Endothelial cell of umbilical vein (primary cell): ENCODE measurements around the gene SAMD4B. TPM values are rescaled to one million over a fixed set of nuclear protein-coding genes. Genes with fewer than 3 reads are reported as not detected.

ENCODE experiments used
- BruUV-seq: library from RNA; stranded (reverse); fragments of 400-500 nt; replicated peaks from 2 replicates; lab custom pipeline; 2021; lab: Mats Ljungman, UMichigan
- CTCF ChIA-PET: fragments of 300-600, 350-600 bp; sonication (Branson Sonifier 250); formaldehyde crosslinking; loops from one replicate; lab custom pipeline; 2021; ENCODE audit warnings: antibody characterized with exemption, inconsistent platforms; lab: Charles Lee
- POLR2A ChIA-PET: fragments of 300-600, 350-600 bp; sonication (Branson Sonifier 250); formaldehyde crosslinking; loops from one replicate; lab custom pipeline; 2021; ENCODE audit warnings: antibody characterized with exemption, inconsistent platforms; lab: Charles Lee
- DNase-seq: peaks from one replicate; pipeline ENCODE4 v3.0.0-alpha.2; 2011; ENCODE audit warnings: low read depth, low spot score
- FAIRE-seq: peaks from 2 replicates; lab custom pipeline; 2011; peaks lifted over from hg19 to GRCh38; lab: Jason Lieb, UNC
- H2AFZ ChIP-seq: 2 replicates; pipeline ENCODE4 v1.6.0; 2012; ENCODE audit warnings: low read depth, low read length, control low read depth, inconsistent platforms
- H3K27ac ChIP-seq: 2 replicates; pipeline ENCODE4 v1.5.1; 2011; ENCODE audit warnings: low read depth, mild to moderate bottlenecking, control low read depth, low read length, moderate library complexity; ENCODE audit not compliant: insufficient read depth
- H3K27me3 ChIP-seq, 2 experiments: 2 replicates each; pipeline versions ENCODE4 v1.6.0 to v1.6.1; 2011; ENCODE audit warnings: low read length in 2 of 2, mixed read lengths in 1 of 2; ENCODE audit not compliant: control insufficient read depth in 2 of 2, insufficient read depth in 2 of 2
- H3K36me3 ChIP-seq, 2 experiments: 2 replicates in 1 of 2; 3 replicates in 1 of 2; pipeline ENCODE4 v1.5.1; 2011; ENCODE audit warnings: low read length in 2 of 2, mild to moderate bottlenecking in 1 of 2, moderate library complexity in 1 of 2; ENCODE audit not compliant: control insufficient read depth in 2 of 2, insufficient read depth in 2 of 2; ENCODE audit errors: extremely low read depth in 1 of 2
- H3K4me1 ChIP-seq: 3 replicates; pipeline ENCODE4 v1.5.1; 2011; ENCODE audit warnings: mild to moderate bottlenecking, low read length; ENCODE audit not compliant: control insufficient read depth, insufficient read depth; ENCODE audit errors: extremely low read depth
- H3K4me2 ChIP-seq: 2 replicates; pipeline ENCODE4 v1.6.1; 2011; ENCODE audit warnings: low read length, control low read depth, mixed read lengths; ENCODE audit not compliant: insufficient read depth
- H3K4me3 ChIP-seq, 3 experiments: fragments of 200-600 bp in 1 of 3; sonication (generic), shearing (Covaris generic) in 1 of 3; replicated peaks in 1 of 3; 2 replicates each; pipeline ENCODE4 v1.5.1; 2011 to 2016; ENCODE audit warnings: control low read depth in 3 of 3, low read length in 3 of 3, mild to moderate bottlenecking in 2 of 3, inconsistent platforms in 1 of 3, low read depth in 1 of 3, moderate library complexity in 1 of 3; ENCODE audit not compliant: insufficient read depth in 1 of 3
- H3K79me2 ChIP-seq: 2 replicates; pipeline ENCODE4 v1.6.0; 2012; ENCODE audit warnings: low read length, inconsistent platforms; ENCODE audit not compliant: control insufficient read depth, insufficient read depth
- H3K9ac ChIP-seq: replicated peaks from 2 replicates; pipeline ENCODE3; 2011; ENCODE audit warnings: low read length, control low read depth; ENCODE audit not compliant: insufficient read depth; ENCODE audit errors: extremely low read depth
- H3K9me1 ChIP-seq: replicated peaks from 3 replicates; pipeline ENCODE4 v1.6.0; 2011; ENCODE audit warnings: mild to moderate bottlenecking, low read length; ENCODE audit not compliant: control insufficient read depth, insufficient read depth; ENCODE audit errors: extremely low read depth
- H3K9me3 ChIP-seq: replicated peaks from 2 replicates; pipeline ENCODE4 v1.5.1; 2012; ENCODE audit warnings: low read length, inconsistent platforms; ENCODE audit not compliant: control insufficient read depth, insufficient read depth
- H4K20me1 ChIP-seq: replicated peaks from 2 replicates; pipeline ENCODE3; 2011; ENCODE audit warnings: mild to moderate bottlenecking, low read length; ENCODE audit not compliant: control insufficient read depth, insufficient read depth; ENCODE audit errors: extremely low read depth
- CTCF ChIP-seq, 2 donors: IDR thresholded peaks; 1 replicate in 1 of 2; 2 replicates in 1 of 2; pipeline ENCODE4 v1.5.1; 2011; ENCODE audit warnings: low read length in 2 of 2, mild to moderate bottlenecking in 2 of 2, moderate library complexity in 2 of 2, control low read depth in 1 of 2, inconsistent platforms in 1 of 2, low read depth in 1 of 2; ENCODE audit not compliant: insufficient read depth in 1 of 2; ENCODE audit errors: extremely low read depth in 1 of 2
- EZH2 ChIP-seq: IDR thresholded peaks from 2 replicates; pipeline ENCODE4 v1.6.1; 2012; ENCODE audit warnings: borderline replicate concordance, low read depth, mild to moderate bottlenecking, moderate library complexity, low read length, inconsistent platforms; ENCODE audit not compliant: severe bottlenecking
- GATA2 ChIP-seq: IDR thresholded peaks from 2 replicates; pipeline ENCODE4 v1.7.0; 2011; ENCODE audit warnings: low read depth, mild to moderate bottlenecking, moderate library complexity, mixed read lengths, low read length; ENCODE audit not compliant: insufficient read length, insufficient read depth
- JUN ChIP-seq: IDR thresholded peaks from 2 replicates; pipeline ENCODE4 v1.6.1; 2011; ENCODE audit warnings: borderline replicate concordance, low read depth; ENCODE audit not compliant: insufficient read length, insufficient read depth
- MAX ChIP-seq: IDR thresholded peaks from 2 replicates; pipeline ENCODE4 v1.6.1; 2011; ENCODE audit not compliant: insufficient read depth, insufficient read length
- MYC ChIP-seq: IDR thresholded peaks from one replicate; pipeline ENCODE4 v1.6.1; 2011; ENCODE audit warnings: mild to moderate bottlenecking, low read depth, low read length
- POLR2A ChIP-seq: IDR thresholded peaks from 2 replicates; pipeline ENCODE4 v1.6.1; 2012; ENCODE audit warnings: low read depth, mild to moderate bottlenecking, control low read depth, low read length
- POLR2AphosphoS5 ChIP-seq: IDR thresholded peaks from 2 replicates; pipeline ENCODE4 v1.6.1; 2012; ENCODE audit warnings: low read depth, mild to moderate bottlenecking, control low read depth, low read length, moderate library complexity; ENCODE audit not compliant: insufficient read depth
- dilution Hi-C: fragments of 300-500 bp; cut with MboI; formaldehyde crosslinking; loops from one replicate; pipeline ENCODE4 v1.15.0; 2019; ENCODE audit warnings: low sequenced_read_pairs; ENCODE audit not compliant: extremely low pct_ligation_motif_present
- intact Hi-C: fragments of 100-400 bp; cut with micrococcal nuclease; formaldehyde crosslinking; loops from one replicate; pipeline ENCODE4 v1.10.0; 2022
- polyA plus RNA-seq, 4 experiments: library from polyadenylated mRNA; depleted of rRNA in 3 of 4; stranded (reverse) in 3 of 4; unstranded in 1 of 4; fragments of >200 nt; gene quantifications; 2 replicates each; pipeline versions ENCODE4 v1.2.1 to v1.2.3, GENCODE V29; 2011 to 2012; ENCODE audit warnings: missing spikeins in 1 of 4
- total RNA-seq: library from RNA; stranded (reverse); gene quantifications from 2 replicates; pipeline ENCODE4 v1.2.3, GENCODE V29; 2021

Gene SAMD4B
- total and polyA plus RNA-seq, 2 donors (not counting 3 experiments of a cell fraction or from before 2014, with no cell fraction given) = 82.1 to 84.2 TPM

GRCh38 chr19:39411832-39412099, 69.5 kb downstream of the SAMD4B start:
- H3K4me3 ChIP-seq = peak overlapping the region in 2 of 3 experiments; percentile 9 to 12
- intact Hi-C loops (loop anchor here (1.0 kb wide), 8 partner anchors 9 to 286 kb away; partner anchors contain the start of genes EID2B, PAK4 and SAMD4B), dilution Hi-C loops (no loop called here)
- DNase-seq (peak; percentile 93), FAIRE-seq (no peak)
- no peaks in the 10 kb centered on the region for H3K9me1 ChIP-seq
- H3K36me3 ChIP-seq = peaks cover 0 to 5% of the 10 kb centered on the region in 2 experiments
- H3K9ac ChIP-seq = peak overlapping the region; percentile 42
- H3K9me3 ChIP-seq = no peaks in the 10 kb centered on the region
- H3K4me2 ChIP-seq = peak overlapping the region; percentile 53
- peak overlapping the region; percentile 51 for H3K27ac ChIP-seq
- POLR2A ChIA-PET = interaction anchor here (1.0 to 1.9 kb wide), 4 partner anchors 11 to 24 kb away, joined by 3 to 15 read pairs (median 6); partner anchors contain the start of genes MED29, PAF1 and RPS16
- no peaks in the 10 kb centered on the region for H3K27me3 ChIP-seq
- H3K4me1 ChIP-seq = peaks cover 40% of the 10 kb centered on the region
- no peak overlapping the region for H2AFZ ChIP-seq
- no peaks in the 10 kb centered on the region for H4K20me1 ChIP-seq
- TSS peak; percentile 3 for BruUV-seq
- CTCF ChIA-PET = interaction anchor here (0.7 to 2.3 kb wide), 13 partner anchors 8 to 360 kb away, joined by 3 to 147 read pairs (median 5); partner anchors contain the start of genes MED29, PAF1, RPS16 and SAMD4B
- H3K79me2 ChIP-seq = peaks cover 35% of the 10 kb centered on the region
- TF ChIP-seq JUN = no peak
- no peak for TF ChIP-seq GATA2
- TF ChIP-seq EZH2 = no peak
- TF ChIP-seq MAX = no peak
- no peak for TF ChIP-seq POLR2AphosphoS5
- TF ChIP-seq CTCF (IDR thresholded peaks at IDR 0.05; ENCODE audit: extremely low read depth in 1 of 2, insufficient read depth in 1 of 2, low read depth in 1 of 2, low read length in 2 of 2) = peak; percentile 75 to 90
- TF ChIP-seq POLR2A = no peak
- TF ChIP-seq MYC = no peak
